Renal pelvis (tissue), 4 donors: ENCODE measurements around the gene CPED1. TPM values are rescaled to one million over a fixed set of nuclear protein-coding genes. Genes with fewer than 3 reads are reported as not detected.
"Not testable (repeated sequence)": the region's sequence is repeated elsewhere in the genome, so short reads cannot be mapped to it uniquely, and the experiment has no call there.

Experiments used
- DNase-seq: peaks from one replicate; pipeline ENCODE4 v3.0.0-alpha.2; 2013
- polyA plus RNA-seq, 3 donors: library from polyadenylated mRNA; unstranded; fragments of 120-200 nt; gene quantifications; one replicate each; pipeline ENCODE4 v1.2.1, GENCODE V29; 2013; ENCODE audit not compliant: insufficient read length in 3 of 3

CPED1 gene
- polyA plus RNA-seq, 3 donors = 30.1 to 43.3 (median 35.6) TPM

DNA sequence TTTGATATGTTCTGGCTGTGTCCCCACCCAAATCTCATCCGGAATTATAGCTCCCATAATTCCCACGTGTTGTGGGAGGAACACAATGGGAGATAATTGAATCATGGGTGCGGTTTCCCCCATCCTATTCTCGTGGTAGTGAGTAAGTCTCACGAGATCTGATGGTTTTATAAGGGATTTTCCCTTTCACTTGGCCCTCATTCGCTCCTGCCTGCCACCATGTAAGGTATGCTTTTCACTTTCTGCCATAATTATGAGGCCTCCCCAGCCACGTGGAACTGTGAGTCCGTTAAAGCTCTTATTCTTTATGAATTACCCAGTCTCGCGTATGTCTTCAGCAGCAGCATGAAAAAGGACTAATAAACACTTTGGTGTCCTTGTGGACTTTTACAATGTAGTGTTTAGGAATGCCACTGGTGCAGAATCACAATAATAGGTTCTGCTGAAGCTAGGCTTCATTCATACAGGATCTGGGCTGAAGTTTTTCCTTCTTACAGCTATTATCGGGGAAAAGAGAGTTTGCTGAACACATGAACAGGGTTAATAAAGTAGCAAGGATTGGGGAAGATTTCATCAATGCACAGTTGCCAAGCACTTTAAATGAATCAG, 74.3 kb downstream of the CPED1 start:
- DNase-seq = no peak

DNA sequence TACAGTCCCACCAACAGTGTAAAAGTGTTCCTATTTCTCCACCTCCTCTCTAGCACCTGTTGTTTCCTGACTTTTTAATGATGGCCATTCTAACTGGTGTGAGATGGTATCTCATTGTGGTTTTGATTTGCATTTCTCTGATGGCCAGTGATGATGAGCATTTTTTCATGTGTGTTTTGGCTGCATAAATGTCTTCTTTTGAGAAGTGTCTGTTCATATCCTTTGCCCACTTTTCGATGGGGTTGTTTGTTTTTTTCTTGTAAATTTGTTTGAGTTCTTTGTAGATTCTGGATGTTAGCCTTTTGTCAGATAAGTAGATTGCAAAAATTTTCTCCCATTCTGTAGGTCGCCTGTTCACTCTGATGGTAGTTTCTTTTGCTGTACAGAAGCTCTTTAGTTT, 79.2 kb downstream of the CPED1 start:
- not testable (repeated sequence) for DNase-seq

DNA sequence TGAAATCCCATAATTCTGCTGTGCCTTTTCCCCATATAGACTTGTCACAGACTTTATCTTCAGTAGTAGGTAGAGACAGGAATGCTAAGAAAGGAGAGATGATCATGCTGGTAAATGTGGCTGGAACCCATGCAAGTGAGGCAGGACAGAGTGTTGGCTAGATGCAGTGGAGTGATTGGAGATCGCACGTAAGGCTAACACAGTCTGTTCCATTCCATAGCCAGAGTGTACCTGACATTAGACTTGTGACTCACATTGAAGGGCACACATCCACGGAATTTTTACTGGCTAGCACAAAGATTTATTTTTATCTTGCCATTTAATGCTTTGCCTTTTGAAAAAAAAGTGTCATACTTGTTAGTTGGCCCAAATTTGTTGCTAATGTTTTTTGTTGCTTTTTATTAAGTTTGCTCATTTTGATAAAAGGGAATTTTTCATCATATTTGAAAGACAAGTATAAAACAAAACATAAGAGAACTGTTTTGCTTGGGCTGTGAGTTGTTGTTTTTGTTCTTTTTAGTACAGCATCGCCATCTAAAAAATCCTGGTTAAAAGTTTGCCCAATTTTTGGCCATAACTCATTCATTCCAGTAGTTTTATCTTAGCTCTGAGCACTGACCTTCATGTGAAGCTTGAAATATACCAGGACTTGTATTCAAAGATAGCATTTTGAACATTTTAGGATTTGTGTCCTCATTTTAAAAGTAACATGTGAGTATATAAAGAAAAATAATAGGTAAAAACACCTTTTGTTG, 81.0 kb downstream of the CPED1 start:
- no peak for DNase-seq

DNA sequence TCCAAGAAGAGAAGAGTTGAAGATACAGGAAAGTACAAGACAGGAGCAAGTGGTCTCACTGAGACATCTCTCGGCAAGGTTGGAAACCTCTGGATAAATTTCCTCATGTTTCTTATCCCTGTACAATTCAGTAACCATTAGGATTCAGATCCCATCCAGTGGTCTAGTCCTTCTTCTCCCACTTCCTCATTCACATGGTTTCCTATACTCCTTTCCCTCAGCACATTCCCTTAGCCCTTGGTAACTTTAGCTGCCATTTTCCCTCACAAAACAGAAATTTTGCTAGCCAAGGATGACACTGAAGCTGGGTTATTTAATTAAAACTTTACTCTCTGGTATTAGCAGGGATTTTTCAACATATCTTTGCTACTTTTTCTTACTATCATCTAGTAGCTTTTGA, 82.6 kb downstream of the CPED1 start:
- no peak for DNase-seq

DNA sequence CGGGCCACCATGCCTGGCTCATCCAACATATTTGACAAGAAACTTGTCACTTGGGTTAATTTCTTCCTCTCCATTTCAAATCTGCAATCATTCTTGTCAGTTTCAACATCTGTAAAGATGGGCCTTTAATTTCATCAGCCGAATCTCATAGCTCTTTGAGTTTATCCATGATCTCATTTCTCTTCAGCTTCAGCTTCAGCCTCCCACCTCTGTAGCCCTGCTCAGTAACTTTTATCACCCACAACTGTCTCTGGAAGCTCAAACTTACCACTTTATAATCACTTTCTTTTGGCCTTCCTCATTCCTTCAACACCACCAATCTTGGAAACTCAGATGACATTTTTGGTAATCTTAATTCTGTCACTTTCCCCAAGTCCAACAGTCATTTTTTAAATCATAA, 83.2 kb downstream of the CPED1 start:
- no peak for DNase-seq

DNA sequence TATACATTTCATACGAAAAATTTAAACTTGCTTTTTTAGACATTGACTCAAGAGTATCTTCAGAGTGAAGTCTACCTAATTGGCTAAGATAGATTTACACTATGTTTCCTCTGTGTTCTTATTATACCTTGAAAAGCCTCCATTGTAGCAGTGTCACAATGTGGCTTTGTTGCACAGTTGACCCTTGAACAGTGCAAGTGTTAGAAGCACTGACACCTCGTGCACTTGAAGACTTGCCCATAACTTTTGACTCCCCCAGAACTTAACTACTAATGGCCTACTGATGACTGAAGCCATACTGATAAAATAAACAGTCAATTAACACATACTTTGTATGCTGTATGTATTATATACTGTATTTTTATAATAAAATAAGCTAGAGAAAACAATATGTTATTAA, 84.3 kb downstream of the CPED1 start:
- no peak for DNase-seq

DNA sequence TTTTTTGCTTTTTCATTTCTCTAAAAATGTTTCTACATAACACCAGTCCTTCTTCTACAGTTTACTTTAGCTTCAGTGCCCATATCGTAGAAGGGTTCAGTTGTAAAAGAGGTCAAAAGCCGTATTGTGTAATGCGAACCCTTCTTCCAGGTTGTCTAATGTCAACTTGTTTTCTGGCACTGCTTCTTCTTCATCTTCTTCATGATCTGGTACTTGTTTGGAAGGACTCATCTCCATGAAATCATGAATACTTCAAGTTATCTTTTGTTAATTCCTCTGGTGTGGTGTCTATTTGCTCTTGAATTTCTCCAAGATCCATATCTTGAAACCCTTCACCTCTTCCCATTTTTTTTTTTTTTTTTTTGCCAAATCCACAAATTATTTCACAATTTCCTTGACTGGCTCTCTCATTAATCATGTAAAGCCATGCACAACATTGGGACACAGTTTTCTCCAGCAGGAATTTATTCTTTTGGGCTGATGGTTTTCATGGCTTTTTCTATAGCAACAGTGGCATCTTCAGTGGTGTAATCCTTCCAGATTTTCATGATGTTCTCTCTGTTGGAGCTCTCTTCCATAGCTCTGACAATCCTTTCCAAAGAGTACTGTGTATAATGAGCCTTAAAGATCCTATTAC, 85.1 kb downstream of the CPED1 start:
- no peak for DNase-seq

DNA sequence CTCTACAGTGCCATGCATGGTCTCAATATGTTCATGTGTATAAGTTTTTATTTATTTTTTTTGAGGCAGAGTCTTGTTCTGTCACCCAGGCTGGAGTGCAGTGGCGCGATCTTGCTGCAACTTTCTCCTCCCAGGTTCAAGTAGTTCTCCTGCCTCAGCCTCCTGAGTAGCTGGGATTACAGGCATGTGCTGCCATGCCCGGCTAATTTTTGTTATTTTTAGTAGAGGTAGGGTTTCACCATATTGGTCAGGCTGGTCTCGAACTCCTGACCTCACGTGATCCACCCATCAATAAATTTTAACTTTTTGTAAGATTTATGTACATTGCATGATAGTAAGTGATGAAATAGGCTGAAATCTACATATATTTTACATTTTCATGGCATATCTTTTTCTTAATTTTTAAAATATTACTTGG, 86.9 kb downstream of the CPED1 start:
- DNase-seq = not testable (repeated sequence)

DNA sequence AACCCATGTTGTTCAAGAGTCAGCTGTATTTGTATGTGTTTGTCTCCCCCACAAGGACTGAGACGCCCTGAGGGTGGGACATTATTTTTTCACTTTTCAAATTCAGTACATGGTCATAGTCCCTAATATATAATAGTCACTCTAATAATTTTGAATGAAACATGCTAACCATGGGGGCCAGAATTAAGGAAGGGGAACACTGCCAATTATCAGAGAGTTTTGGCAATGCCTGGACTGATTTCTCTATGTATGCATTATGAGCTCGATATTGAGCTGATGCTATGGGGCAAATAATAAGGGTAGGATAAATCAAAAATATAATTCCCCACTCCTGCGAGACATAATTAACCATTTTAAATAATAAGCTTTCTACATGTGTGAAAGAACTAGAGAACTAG, 87.4 kb downstream of the CPED1 start:
- DNase-seq = no peak

DNA sequence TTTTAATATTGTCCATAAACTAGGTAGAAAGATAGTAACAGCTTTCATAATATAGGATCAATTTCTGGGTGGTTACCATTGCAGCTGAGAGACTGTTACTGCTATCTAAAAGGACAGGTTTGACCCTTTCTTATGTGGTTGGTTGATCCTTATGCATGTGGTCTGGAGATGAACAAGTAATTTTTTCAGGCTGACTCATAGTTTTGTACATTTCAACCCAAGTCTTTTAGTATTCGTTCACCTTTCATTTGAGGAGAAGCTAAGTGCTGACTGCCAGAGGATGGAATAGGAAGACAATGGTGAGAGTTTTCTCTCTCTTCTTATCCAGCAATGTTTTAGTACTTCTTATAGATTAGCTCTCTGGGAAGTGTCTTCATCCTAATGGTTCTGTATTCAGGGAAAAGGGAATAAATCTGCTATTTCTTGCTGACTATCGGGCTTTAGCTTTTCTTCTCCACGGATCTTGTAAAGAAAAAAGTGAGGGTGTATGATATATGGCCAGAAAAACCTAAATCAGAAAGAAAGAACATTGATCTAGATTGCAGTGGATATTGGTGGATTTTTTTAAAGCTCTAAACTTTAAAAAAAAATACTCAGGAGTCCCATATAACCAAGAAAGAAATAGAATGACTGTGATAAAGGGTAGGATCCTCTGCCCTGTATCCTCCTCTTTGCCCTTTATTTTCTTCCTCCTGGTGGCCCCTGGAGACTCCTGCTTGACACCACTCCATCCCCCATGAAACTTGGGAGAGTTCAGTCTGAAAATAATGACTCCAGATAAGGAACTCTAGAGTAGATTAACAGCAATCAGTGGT, 88.0 kb downstream of the CPED1 start:
- no peak for DNase-seq

DNA sequence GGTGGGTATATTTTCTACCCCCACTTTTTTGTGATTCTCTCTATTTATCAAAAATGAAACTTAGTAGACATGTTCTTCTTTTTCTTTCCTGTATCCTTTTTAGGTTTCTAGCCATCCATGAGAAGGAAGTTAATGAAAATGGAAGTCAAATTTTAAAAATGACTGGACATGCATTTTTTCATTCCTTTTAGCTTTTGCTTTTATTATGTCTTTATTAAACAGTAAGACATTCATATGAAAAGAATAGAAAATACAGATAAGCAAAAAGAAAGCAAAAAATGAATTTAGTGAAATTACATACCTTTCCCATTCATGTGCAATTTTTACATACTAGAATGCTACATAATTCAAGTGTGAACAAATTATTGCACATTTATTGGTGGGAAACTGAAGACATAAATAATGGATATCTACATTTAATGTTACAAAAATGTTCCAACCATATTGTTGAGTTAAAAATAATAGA, 88.7 kb downstream of the CPED1 start:
- DNase-seq = no peak

DNA sequence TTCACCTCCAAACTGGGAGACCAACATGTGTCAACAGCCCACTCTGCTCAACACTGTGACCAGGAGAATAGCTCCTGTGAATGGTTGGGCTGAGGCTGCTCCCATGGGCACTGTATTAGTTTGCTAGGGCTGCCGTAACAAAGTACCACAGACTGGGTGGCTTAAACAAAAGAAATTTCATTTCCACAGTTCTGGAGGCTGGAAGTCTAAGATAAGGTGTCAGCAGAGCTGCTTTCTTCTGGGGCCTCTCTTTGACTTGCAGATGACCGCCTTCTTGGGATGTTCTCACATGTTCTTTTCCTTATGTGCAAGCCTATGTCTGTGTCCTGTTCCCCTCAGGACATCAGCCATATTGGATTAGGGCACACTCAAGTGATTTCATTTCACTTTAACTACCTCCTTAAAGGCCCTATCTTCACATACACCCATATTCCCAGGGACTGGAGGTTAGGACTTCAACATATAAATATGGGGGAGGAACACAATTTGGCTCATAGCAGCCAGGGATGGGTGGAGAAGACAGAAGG, 90.3 kb downstream of the CPED1 start:
- no peak for DNase-seq

DNA sequence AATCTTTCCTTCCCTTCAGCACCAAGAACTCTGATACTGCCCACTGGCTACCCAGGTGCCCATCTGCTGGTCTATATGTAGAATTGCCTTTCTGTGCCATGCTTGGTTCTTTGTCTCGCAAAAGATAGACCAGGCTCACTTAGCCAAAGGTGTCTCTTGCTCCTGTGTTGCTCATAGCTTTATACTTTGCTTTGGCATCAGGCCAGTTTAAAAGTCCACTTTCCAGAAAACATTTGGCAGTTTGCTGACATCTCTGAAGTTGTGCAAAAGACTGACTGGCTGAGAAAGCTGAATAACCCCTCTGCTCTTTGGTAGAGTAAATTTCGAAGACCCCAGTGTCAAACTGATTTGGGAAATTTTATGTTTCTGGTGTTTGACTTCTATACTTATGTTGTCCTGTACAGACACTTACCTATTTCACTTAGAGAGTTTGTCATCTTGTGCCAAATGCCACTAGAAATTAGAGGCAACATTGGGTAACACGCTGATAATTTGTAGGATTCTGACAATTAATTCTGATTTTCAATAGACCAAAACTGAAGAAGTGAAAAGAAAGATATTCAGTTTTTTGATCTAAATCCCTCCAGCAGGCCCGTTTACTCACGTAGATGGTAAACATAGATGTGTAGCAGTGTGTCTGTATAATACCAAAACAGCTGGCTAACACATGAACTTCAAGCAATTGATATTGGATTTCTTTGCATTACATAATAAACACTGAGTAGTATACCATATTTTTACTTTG, 91.1 kb downstream of the CPED1 start:
- DNase-seq = no peak

DNA sequence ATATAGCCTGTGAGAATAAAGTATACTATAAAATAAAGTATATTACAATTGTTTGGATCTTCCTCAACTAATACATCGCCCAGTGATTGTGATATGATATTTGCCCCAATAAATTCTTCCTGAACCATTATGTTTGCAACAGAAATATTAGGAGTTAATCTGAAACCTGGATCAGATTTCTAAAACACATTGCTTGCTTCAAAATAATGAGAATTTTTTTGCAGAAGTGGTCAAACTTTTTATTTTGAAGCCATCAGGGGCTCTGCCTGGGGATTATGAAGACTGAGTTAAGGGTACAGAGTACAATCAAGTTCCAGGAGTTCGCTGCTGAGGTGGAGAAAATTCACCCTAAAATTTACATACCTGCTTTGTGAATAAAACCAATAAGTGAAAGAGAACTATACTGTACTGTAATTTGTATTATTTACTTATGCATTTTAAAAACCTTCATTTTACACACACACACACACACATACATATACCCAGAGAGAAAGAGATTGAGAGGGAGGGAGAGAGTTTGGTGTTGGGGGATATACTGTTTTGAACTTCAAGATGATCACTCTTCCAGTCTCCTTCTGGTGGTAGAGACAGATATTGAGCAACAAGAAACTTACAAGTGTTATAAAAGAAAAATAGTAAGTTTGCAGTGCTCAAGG, 91.9 kb downstream of the CPED1 start:
- DNase-seq = no peak

DNA sequence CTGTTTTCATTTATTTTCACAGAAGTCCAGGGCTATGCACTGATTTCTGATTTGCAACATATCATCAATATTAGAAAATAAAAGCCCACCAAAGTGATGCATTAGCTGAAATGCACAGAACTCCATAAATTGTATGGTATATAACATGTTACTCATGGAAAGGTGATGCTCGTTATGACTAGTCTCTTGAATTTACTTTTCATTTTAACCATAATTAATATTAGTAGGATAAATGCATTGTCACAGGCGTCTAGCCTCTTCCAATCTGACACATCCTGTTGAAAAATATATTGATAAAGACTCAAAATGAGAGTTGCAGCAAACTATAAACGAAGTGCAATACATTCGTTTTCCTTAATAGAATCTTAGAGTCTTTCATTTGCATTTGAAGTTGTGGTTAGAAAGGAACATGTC, 92.4 kb downstream of the CPED1 start:
- DNase-seq = no peak

DNA sequence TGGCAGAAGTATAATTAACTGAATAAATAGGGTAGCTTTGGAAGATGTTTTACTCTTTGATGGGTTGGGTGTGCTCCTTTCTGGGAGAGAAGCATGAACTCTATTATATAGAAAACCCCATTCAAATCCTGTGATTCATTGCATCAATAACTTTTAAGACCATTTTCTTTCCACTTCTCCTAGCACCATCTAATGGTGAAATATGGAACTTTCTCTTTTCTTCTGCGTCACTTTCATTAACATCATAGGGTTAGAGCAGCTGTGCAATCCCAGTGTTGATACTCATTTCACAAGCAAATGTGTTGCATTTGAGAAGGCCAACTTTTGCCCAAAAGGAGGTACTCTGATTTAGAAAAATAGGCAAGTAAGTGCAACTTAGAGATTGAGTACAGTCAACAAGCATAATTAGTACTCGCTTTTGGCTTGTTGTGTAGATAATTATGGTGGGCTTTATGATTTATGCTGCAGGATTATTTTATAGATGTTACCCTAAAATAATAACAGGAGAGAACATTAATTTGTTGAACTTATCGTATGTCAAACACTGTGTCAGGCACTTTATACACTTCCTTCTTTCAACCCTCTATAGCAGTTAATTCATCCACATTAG, 92.9 kb downstream of the CPED1 start:
- DNase-seq = peak; percentile 65

DNA sequence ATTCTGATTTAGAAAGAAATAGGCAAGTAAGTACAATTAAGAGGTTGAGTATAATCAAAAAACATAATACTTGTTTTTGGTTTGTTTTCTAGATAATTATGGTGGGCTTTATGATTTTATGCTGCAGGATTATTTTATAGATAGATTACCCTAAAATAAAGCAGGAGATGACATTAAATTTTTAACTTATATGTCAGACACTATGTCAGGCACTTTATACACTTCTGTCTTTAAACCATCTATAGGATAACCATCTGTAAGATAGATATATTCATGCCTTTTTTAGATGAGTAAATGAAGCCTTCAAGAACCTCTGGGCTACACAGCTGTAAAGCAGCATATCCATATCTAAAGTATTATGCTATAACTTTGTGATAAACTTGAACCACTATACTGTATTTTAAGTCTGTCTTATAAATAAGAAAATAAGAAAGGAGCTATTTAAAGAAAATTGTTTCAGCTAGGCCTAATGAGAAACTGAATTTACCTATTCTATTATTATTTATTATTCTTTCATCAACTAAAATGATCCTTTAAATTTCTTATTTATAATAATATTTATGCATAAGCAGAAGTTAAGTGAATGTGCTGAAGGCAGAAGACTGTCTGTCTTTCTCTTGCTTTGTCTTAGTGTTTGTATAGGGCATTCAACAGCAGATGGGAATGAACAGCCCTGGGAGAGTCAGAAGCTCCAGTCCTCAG, 94.0 kb downstream of the CPED1 start:
- no peak for DNase-seq

DNA sequence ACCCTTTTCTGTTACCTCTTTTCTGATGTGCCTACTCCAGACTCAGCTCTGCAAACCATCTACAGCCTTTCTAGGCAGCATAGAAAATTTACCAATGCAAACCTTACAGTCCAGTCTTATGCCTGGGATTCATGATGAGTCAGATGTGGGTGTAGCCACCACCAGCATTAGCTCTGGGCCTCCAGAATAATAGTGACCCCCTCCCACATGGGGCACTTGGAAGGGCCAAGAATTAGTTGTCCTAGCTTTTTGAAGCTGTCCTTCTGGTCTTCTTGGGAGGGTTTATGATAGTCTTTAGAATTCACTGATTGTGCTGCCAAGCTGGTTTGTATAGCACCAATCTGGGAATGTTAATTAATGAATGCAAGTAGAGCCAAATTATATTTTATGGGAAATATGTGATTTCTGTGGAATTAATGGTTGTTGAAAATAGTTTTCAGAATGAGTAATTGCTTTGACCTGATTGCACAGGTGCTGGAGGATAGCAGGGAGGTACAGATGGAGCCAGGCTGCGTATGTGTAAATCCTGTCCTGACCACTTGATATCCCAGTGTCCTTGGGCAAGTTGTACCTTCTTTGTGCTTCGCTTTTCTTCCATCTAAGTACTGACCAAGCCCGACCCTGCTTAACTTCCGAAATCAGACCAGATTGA, 94.8 kb downstream of the CPED1 start:
- DNase-seq = no peak

DNA sequence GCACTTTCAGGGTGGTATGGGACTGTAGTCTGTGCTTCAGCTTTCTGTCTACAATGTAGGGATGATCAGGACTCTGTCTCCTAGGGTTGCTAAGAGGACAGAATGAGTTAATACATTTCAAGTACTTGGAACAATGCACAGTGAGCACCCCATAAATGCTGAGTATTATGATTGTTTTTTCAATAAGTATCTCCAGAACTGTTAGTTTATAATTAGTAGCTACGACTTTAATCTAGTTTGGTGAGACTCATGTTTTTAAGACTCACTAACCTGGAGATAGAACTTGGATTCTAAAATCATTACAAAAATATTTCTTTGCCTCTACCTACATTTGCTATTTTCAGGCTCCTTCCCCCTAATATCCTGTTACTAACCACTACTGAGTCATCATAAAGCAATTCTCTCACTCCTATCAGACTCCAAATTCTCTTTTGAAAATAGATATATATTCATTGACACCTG, 95.3 kb downstream of the CPED1 start:
- no peak for DNase-seq
